ENCODE results near the gene COA3.
A peak's percentile ranks its signal among the peaks of the same experiment; 100 is the strongest.

The COA3 gene

GRCh38 chr17:42821176-42821575 is 22.7 kb upstream of the COA3 start:
- no peak overlapping the region for H2AFZ ChIP-seq (ENCODE audit: low read length)
- no peak overlapping the region for H2BK120ac ChIP-seq (ENCODE audit: low read depth, low read length)
- H3K9me3 ChIP-seq (replicated peaks in 1 of 2; ENCODE audit: control insufficient read depth in 2 of 2, insufficient read depth in 1 of 2, low read depth in 1 of 2, low read length in 2 of 2): no peaks in the 10 kb centered on the region
- no peak overlapping the region for H4K91ac ChIP-seq (ENCODE audit: low read depth, low read length, poor library complexity)
- H3K14ac ChIP-seq (ENCODE audit: low read length): no peak overlapping the region
- H3K36me3 ChIP-seq (replicated peaks in 1 of 2; ENCODE audit: control insufficient read depth in 2 of 2, insufficient read depth in 2 of 2, low read length in 2 of 2): peaks cover 19 to 52% of the 10 kb centered on the region in 2 donors
- no peak overlapping the region for H3K27ac ChIP-seq (replicated peaks; ENCODE audit: low read length)
- no peak overlapping the region for H2BK15ac ChIP-seq (ENCODE audit: low read length)
- no CpG with 5 or more reads among the region's 7 CpGs for WGBS, 2 donors (ENCODE audit: extremely low coverage in 2 of 2, insufficient read length in 2 of 2, insufficient replicate concordance in 1 of 2)
- DNase-seq (ENCODE audit: low spot score): no peak
- no peak overlapping the region for H2BK5ac ChIP-seq (ENCODE audit: low read length)
- no peak overlapping the region for H3K23ac ChIP-seq (ENCODE audit: low read depth, low read length, poor library complexity)
- peaks cover 3 to 5% of the 10 kb centered on the region in 2 donors for H3K4me1 ChIP-seq (ENCODE audit: control insufficient read depth in 2 of 2, insufficient read depth in 1 of 2, low read depth in 1 of 2, low read length in 2 of 2)
- no peak overlapping the region for H2BK12ac ChIP-seq (ENCODE audit: low read length)
- no peaks in the 10 kb centered on the region for H3K27me3 ChIP-seq (ENCODE audit: control insufficient read depth in 3 of 3, insufficient read depth in 3 of 3, low read depth in 1 of 3, low read length in 3 of 3)
- H3K4ac ChIP-seq (ENCODE audit: low read length): no peak overlapping the region
- H3K79me1 ChIP-seq (ENCODE audit: low read depth, low read length): peaks cover 6% of the 10 kb centered on the region
- no peak overlapping the region for H2AK5ac ChIP-seq (ENCODE audit: low read depth, low read length)
- H3K18ac ChIP-seq (ENCODE audit: low read length): no peak overlapping the region
- no peak overlapping the region for H3K9ac ChIP-seq (ENCODE audit: low read depth, low read length, poor library complexity)
- no peak overlapping the region for H3K4me3 ChIP-seq (ENCODE audit: low read length in 2 of 2)
- H3K4me2 ChIP-seq (ENCODE audit: insufficient read depth, low read length, poor library complexity, severe bottlenecking): no peak overlapping the region
- H4K8ac ChIP-seq (ENCODE audit: low read depth, low read length): no peak overlapping the region

- no peaks in the 10 kb centered on the region for H3K9me3 ChIP-seq (replicated peaks in 1 of 2; ENCODE audit: control insufficient read depth in 2 of 2, insufficient read depth in 1 of 2, low read depth in 1 of 2, low read length in 2 of 2)
- H2BK12ac ChIP-seq (ENCODE audit: low read length): no peak overlapping the region
- peaks cover 6% of the 10 kb centered on the region for H3K79me1 ChIP-seq (ENCODE audit: low read depth, low read length)
- H4K91ac ChIP-seq (ENCODE audit: low read depth, low read length, poor library complexity): no peak overlapping the region
- H3K36me3 ChIP-seq (replicated peaks in 1 of 2; ENCODE audit: control insufficient read depth in 2 of 2, insufficient read depth in 2 of 2, low read length in 2 of 2): peaks cover 31 to 64% of the 10 kb centered on the region in 2 donors
- no peak overlapping the region for H3K9ac ChIP-seq (ENCODE audit: low read depth, low read length, poor library complexity)
- peaks cover 3 to 5% of the 10 kb centered on the region in 2 donors for H3K4me1 ChIP-seq (ENCODE audit: control insufficient read depth in 2 of 2, insufficient read depth in 1 of 2, low read depth in 1 of 2, low read length in 2 of 2)
- WGBS, 2 donors (ENCODE audit: extremely low coverage in 2 of 2, insufficient read length in 2 of 2, insufficient replicate concordance in 1 of 2): no CpG with 5 or more reads among the region's 2 CpGs
- no peak overlapping the region for H2AK5ac ChIP-seq (ENCODE audit: low read depth, low read length)
- no peak overlapping the region for H3K4me3 ChIP-seq (ENCODE audit: low read length in 2 of 2)
- peak; percentile 69 for DNase-seq (ENCODE audit: low spot score)
- no peak overlapping the region for H3K14ac ChIP-seq (ENCODE audit: low read length)
- no peak overlapping the region for H2AFZ ChIP-seq (ENCODE audit: low read length)
- H4K8ac ChIP-seq (ENCODE audit: low read depth, low read length): no peak overlapping the region
- no peak overlapping the region for H3K18ac ChIP-seq (ENCODE audit: low read length)
- H3K4ac ChIP-seq (ENCODE audit: low read length): no peak overlapping the region
- no peak overlapping the region for H3K4me2 ChIP-seq (ENCODE audit: insufficient read depth, low read length, poor library complexity, severe bottlenecking)
- H3K23ac ChIP-seq (ENCODE audit: low read depth, low read length, poor library complexity): no peak overlapping the region
- H2BK5ac ChIP-seq (ENCODE audit: low read length): no peak overlapping the region
- H3K27ac ChIP-seq (replicated peaks; ENCODE audit: low read length): no peak overlapping the region
- no peak overlapping the region for H2BK120ac ChIP-seq (ENCODE audit: low read depth, low read length)
- H3K27me3 ChIP-seq (ENCODE audit: control insufficient read depth in 3 of 3, insufficient read depth in 3 of 3, low read depth in 1 of 3, low read length in 3 of 3): no peaks in the 10 kb centered on the region
- no peak overlapping the region for H2BK15ac ChIP-seq (ENCODE audit: low read length)
These were observed 21.5 kb upstream of the COA3 start for GRCh38 chr17:42819939-42820535.

GRCh38 chr17:42818379-42818778 is 19.9 kb upstream of the COA3 start:
- no peak overlapping the region for H3K27ac ChIP-seq (replicated peaks; ENCODE audit: low read length)
- H3K9me3 ChIP-seq (replicated peaks in 1 of 2; ENCODE audit: control insufficient read depth in 2 of 2, insufficient read depth in 1 of 2, low read depth in 1 of 2, low read length in 2 of 2): no peaks in the 10 kb centered on the region
- no CpG with 5 or more reads among the region's 5 CpGs for WGBS, 2 donors (ENCODE audit: extremely low coverage in 2 of 2, insufficient read length in 2 of 2, insufficient replicate concordance in 1 of 2)
- no peak overlapping the region for H2BK5ac ChIP-seq (ENCODE audit: low read length)
- H4K8ac ChIP-seq (ENCODE audit: low read depth, low read length): no peak overlapping the region
- H3K23ac ChIP-seq (ENCODE audit: low read depth, low read length, poor library complexity): peak overlapping the region; percentile 38
- H2BK120ac ChIP-seq (ENCODE audit: low read depth, low read length): no peak overlapping the region
- no peak overlapping the region for H3K4me3 ChIP-seq (ENCODE audit: low read length in 2 of 2)
- H4K91ac ChIP-seq (ENCODE audit: low read depth, low read length, poor library complexity): no peak overlapping the region
- H3K4me2 ChIP-seq (ENCODE audit: insufficient read depth, low read length, poor library complexity, severe bottlenecking): no peak overlapping the region
- no peak overlapping the region for H2AK5ac ChIP-seq (ENCODE audit: low read depth, low read length)
- no peak overlapping the region for H2BK12ac ChIP-seq (ENCODE audit: low read length)
- peaks cover under 1 to 1% of the 10 kb centered on the region in 2 donors for H3K4me1 ChIP-seq (ENCODE audit: control insufficient read depth in 2 of 2, insufficient read depth in 1 of 2, low read depth in 1 of 2, low read length in 2 of 2)
- H3K4ac ChIP-seq (ENCODE audit: low read length): no peak overlapping the region
- H3K14ac ChIP-seq (ENCODE audit: low read length): no peak overlapping the region
- peaks cover 40 to 80% of the 10 kb centered on the region in 2 donors for H3K36me3 ChIP-seq (replicated peaks in 1 of 2; ENCODE audit: control insufficient read depth in 2 of 2, insufficient read depth in 2 of 2, low read length in 2 of 2)
- peaks cover under 1% of the 10 kb centered on the region for H3K79me1 ChIP-seq (ENCODE audit: low read depth, low read length)
- no peak overlapping the region for H2AFZ ChIP-seq (ENCODE audit: low read length)
- H3K18ac ChIP-seq (ENCODE audit: low read length): no peak overlapping the region
- no peaks in the 10 kb centered on the region for H3K27me3 ChIP-seq (ENCODE audit: control insufficient read depth in 3 of 3, insufficient read depth in 3 of 3, low read depth in 1 of 3, low read length in 3 of 3)
- H3K9ac ChIP-seq (ENCODE audit: low read depth, low read length, poor library complexity): no peak overlapping the region
- DNase-seq (ENCODE audit: low spot score): no peak
- no peak overlapping the region for H2BK15ac ChIP-seq (ENCODE audit: low read length)

GRCh38 chr17:42817866-42818265 is 19.4 kb upstream of the COA3 start:
- Histone ChIP-seq H3K4me1 (ENCODE audit: control insufficient read depth in 2 of 2, insufficient read depth in 1 of 2, low read depth in 1 of 2, low read length in 2 of 2) (no peaks in the 10 kb centered on the region), H3K9ac (ENCODE audit: low read depth, low read length, poor library complexity) (no peak overlapping the region), H2BK15ac (ENCODE audit: low read length) (no peak overlapping the region), H2AFZ (ENCODE audit: low read length) (no peak overlapping the region), H2BK5ac (ENCODE audit: low read length) (no peak overlapping the region), H3K18ac (ENCODE audit: low read length) (no peak overlapping the region), H4K8ac (ENCODE audit: low read depth, low read length) (no peak overlapping the region), H3K4ac (ENCODE audit: low read length) (no peak overlapping the region), H3K14ac (ENCODE audit: low read length) (no peak overlapping the region), H2BK12ac (ENCODE audit: low read length) (no peak overlapping the region), H3K9me3 (replicated peaks in 1 of 2; ENCODE audit: control insufficient read depth in 2 of 2, insufficient read depth in 1 of 2, low read depth in 1 of 2, low read length in 2 of 2) (no peaks in the 10 kb centered on the region), H2BK120ac (ENCODE audit: low read depth, low read length) (no peak overlapping the region), H3K23ac (ENCODE audit: low read depth, low read length, poor library complexity) (no peak overlapping the region), H3K4me3 (ENCODE audit: low read length in 2 of 2) (no peak overlapping the region), H2AK5ac (ENCODE audit: low read depth, low read length) (no peak overlapping the region), H3K4me2 (ENCODE audit: insufficient read depth, low read length, poor library complexity, severe bottlenecking) (no peak overlapping the region), H3K36me3 (replicated peaks in 1 of 2; ENCODE audit: control insufficient read depth in 2 of 2, insufficient read depth in 2 of 2, low read length in 2 of 2) (peaks cover 40 to 81% of the 10 kb centered on the region in 2 donors), H3K27me3 (ENCODE audit: control insufficient read depth in 3 of 3, insufficient read depth in 3 of 3, low read depth in 1 of 3, low read length in 3 of 3) (no peaks in the 10 kb centered on the region), H4K91ac (ENCODE audit: low read depth, low read length, poor library complexity) (no peak overlapping the region), H3K27ac (replicated peaks; ENCODE audit: low read length) (no peak overlapping the region), H3K79me1 (ENCODE audit: low read depth, low read length) (no peaks in the 10 kb centered on the region)
- WGBS, 2 donors (ENCODE audit: extremely low coverage in 2 of 2, insufficient read length in 2 of 2, insufficient replicate concordance in 1 of 2): no CpG with 5 or more reads among the region's 1 CpG
- no peak for DNase-seq (ENCODE audit: low spot score)
